GM18858 (cell line): ENCODE results near the gene NOM1.
A peak's percentile ranks its signal among the peaks of the same experiment; 100 is the strongest.
"Not testable (repeated sequence)": the region's sequence is repeated elsewhere in the genome, so short reads cannot be mapped to it uniquely, and the experiment has no call there.

Experiments used
- ATAC-seq: cut with Tn5 transposase; IDR thresholded peaks from one replicate; pipeline ENCODE4 v1.9.1; 2021; ENCODE audit not compliant: unreplicated experiment

Gene NOM1, protein sequence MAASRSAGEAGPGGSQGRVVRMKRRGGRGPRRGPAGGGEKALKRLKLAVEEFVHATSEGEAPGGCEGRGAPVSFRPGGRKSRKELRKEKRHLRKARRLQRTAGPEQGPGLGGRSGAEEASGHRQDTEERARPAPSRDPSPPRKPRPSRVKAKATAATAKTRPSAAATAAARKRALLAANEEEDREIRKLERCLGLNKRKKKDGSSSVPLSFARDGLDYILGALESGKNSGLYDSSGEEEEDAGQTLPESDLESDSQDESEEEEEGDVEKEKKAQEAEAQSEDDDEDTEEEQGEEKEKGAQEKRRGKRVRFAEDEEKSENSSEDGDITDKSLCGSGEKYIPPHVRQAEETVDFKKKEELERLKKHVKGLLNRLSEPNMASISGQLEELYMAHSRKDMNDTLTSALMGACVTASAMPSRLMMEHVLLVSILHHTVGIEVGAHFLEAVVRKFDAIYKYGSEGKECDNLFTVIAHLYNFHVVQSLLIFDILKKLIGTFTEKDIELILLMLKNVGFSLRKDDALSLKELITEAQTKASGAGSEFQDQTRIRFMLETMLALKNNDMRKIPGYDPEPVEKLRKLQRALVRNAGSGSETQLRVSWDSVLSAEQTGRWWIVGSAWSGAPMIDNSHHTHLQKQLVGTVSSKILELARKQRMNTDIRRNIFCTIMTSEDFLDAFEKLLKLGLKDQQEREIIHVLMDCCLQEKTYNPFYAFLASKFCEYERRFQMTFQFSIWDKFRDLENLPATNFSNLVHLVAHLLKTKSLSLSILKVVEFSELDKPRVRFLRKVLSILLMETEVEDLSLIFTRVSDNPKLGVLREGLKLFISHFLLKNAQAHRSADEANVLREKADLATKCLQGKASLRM

DNA sequence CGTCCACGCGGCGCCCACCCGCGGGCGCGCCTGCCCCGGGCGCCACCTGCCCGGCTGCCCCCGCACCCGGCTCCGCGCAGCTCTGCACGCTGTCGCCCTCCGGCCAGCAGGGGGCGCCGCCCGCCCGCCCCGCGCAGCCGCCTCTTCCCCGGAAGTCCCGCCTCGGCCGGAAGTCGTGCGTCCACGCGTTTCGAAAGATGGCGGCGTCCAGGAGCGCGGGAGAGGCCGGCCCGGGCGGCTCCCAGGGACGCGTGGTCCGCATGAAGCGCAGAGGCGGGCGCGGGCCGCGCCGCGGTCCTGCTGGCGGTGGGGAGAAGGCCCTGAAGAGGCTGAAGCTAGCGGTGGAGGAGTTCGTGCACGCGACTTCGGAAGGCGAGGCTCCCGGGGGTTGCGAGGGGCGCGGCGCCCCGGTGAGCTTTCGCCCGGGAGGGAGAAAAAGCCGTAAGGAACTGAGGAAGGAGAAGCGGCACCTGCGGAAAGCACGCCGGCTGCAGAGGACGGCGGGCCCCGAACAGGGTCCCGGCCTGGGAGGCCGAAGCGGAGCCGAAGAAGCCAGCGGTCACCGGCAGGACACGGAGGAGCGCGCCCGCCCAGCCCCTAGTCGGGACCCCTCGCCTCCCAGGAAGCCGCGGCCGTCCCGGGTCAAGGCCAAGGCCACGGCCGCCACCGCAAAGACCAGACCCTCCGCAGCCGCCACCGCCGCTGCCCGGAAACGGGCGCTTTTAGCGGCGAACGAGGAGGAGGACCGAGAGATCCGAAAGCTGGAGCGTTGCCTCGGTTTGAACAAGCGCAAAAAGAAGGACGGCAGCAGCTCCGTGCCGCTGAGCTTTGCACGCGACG, at the start of gene NOM1:
Gene NOM1 (plus strand): TSS at position 172 of the 840 bp plus-strand sequence. CDS start 26 bp downstream, at position 198.
- peak; percentile 72 for ATAC-seq

DNA sequence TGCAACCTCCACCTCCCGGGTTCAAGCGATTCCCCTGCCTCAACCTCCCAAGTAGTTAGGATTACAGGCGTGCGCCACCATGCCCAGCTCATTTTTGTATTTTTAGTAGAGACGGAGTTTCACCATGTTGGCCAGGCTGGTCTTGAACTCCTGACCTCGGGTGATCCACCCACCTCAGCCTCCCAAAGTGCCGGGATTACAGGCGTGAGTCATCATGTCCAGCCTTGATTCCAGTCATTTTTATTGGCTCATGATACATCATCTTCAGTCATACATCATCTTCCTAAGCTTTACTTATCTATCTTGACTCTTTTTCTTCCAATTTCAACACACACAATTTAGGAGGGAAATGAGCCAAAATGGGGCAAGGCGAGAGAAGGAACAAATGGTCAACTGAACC, 49.4 kb upstream of the NOM1 start:
- ATAC-seq: not testable (repeated sequence)

DNA sequence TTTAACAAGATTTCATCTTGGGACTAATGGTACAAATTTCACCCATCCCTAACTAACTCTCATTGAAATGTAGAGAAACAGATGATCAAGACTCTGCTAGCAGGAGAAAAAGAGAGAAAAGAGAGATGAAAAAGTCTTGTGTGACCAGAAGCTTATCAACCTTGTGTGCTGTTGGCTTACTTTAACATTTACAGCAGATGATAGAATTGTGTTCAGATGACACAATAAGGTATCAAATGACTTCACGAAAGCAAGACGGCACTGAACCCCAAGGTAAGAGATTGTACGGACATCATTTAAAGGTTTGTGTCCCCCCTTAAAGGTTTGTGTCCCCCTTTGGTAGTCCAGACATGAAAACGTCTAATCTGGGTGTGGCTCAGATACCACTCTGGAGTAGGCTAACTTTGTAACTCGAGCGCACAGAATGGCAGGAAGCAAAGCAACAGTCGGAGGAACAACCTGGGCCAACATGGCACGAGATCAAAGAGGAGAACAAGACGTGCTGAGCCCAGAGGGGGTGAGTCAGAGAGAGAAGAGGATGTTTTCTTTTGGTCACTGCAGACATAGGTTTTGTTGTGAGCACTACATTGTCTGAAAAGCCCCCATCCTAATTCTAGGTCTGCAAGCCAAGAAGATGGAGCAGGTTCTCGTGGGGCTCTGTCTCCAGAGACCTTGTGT, 46.1 kb upstream of the NOM1 start:
- no peak for ATAC-seq

DNA sequence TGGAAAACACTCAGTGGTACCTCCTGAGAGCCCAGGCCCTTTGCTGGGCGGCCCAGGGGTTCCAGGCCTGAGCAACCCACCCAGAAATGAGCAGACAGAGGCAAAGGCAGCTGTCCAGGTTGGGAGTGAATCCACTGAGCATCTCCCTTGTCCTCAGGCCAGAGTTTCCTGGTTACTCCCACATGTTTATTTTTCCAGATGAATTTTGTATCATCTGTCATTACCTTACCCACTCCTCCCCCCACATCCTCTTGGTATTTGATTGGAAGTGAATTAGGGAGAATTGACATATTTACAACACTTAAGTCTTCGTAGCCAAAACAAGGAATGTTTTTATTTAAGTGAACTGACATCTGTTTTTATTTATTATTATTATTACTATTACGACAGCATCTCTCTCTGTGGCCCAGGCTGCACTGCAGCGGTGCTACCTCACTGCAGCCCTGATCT, 43.3 kb upstream of the NOM1 start:
- no peak for ATAC-seq

DNA sequence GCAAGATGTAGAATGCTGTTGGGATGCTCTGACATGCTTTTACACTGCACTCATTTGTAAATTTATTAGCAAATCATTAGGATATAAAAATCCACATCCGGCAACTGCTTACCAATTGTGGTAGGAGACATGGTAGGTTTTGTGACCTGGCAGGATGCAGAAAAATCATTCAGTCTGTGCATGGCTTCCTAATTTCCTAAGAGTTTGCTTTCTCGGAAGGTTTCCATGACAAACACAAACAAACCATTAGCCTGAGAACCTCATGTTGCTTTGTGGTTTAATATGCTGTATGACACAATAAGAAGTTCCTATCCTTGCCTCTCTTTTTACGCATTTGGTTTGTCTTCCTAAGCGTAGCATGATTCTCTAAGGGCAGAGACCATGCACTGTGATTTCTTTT, 41.9 kb upstream of the NOM1 start:
- ATAC-seq: no peak

DNA sequence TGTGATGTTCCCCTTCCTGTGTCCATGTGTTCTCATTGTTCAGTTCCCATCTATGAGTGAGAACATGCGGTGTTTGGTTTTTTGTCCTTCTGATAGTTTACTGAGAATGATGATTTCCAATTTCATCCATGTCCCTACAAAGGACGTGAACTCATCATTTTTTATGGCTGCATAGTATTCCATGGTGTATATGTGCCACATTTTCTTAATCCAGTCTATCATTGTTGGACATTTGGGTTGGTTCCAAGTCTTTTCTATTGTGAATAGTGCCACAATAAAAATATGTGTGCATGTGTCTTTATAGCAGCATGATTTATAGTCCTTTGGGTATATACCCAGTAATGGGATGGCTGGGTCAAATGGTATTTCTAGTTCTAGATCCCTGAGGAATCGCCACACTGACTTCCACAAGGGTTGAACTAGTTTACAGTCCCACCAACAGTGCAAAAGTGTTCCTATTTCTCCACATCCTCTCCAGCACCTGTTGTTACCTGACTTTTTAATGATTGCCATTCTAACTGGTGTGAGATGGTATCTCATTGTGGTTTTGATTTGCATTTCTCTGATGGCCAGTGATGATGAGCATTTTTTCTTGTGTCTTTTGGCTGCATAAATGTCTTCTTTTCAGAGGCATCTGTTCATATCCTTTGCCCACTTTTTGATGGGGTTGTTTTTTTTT, 39.8 kb upstream of the NOM1 start:
- ATAC-seq: not testable (repeated sequence)

DNA sequence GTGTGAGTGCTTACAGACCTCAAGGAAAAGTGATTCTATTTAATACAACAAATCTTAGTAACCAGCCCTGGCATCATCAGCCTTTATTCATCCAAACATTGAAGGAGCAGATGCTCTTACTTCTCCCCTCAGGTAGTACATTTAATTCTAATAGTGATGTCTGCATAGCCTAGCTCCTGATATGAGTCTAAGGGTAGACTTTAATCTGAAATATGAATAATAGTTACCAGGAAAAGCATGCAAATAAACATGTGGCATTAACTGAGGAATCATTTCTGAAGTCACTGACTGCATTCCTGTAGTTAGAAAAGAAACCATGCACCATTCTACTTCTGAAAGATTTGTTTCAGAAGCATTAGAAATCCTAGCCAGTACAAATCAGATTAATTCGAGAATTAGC, 30.9 kb upstream of the NOM1 start:
- peak; percentile 51 for ATAC-seq

DNA sequence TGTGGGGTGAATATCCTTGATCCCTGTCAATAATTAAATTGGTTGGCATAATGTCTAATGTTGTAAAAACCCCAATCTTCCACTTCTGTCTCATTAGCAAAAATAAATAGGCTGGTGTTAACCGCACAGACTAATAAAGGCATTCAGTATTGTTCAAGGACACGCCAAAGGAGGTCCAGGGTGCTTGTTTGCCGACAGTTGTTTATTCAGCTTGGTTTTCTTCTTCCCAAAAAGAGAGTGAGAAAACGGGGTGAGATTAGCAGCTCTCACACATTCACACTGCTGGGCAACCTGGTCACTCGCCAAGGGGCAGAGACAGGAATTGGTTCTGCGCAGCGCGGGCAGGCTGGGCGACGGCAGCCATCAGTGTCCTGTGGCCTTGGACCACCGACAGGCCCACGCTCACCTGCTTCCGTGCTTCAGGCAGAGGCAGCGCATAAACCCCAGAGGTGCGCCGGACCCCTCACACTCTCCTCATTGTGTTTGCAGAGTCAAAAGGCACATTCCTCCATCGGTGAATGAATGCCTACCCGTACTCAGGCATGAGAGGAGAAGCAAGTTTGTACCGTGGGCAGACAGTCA, 30.3 kb upstream of the NOM1 start:
- ATAC-seq: peak; percentile 19

DNA sequence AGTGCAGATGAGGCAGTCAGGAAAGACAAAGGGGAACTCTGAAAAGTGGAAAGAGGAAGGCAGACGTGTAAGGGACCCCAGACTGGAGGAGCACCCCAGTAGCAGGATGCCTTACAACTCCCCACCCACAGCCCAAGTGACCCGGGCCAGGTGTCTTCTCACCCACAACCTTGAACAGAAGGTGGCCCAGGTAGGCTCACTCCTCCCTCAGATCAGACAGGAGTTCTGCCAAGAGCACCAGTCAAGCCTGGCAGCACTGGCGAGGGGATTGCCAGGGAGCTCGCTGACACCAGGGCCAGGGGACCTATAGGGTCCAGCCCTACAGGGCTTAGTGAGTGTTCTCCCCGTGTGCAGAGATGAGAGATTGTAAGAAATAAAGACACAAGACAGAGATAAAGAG, 29.4 kb upstream of the NOM1 start:
- ATAC-seq: no peak

DNA sequence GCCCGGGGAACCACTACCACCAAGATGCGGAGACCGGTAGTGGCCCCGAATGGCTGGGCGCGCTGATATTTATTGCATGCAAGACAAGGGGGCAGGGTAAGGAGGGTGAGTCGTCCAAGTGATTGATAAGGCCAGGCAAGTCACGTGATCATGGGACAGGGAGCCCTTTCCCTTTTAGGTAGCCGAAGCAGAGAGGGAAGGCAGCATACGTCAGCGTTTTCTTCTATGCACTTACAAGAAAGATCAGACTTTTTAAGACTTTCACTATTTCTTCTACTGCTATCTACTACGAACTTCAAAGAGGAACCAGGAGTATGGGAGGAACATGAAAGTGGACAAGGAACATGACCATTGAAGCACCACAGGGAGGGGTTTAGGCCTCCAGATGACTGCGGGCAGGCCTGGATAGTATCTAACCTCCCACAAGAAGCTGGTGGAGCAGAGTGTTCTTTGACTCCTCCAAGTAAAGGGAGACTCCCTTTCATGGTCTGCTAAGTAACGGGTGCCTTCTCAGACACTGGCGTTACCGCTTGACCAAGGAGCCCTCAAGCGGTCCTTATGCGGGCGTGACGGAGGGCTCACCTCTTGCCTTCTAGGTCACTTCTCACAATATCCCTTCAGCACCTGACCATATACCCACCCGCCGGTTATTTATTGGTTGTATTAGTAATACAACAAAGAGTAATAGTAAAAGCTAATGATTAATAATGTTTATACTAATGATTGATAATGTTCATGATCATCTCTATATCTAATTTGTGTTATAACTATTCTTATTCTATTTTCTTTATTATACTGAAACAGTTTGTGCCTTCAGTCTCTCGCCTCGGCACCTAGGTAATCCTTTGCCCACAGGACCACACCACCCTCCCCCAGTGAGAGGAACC, 28.8 kb upstream of the NOM1 start:
- ATAC-seq: not testable (repeated sequence)

DNA sequence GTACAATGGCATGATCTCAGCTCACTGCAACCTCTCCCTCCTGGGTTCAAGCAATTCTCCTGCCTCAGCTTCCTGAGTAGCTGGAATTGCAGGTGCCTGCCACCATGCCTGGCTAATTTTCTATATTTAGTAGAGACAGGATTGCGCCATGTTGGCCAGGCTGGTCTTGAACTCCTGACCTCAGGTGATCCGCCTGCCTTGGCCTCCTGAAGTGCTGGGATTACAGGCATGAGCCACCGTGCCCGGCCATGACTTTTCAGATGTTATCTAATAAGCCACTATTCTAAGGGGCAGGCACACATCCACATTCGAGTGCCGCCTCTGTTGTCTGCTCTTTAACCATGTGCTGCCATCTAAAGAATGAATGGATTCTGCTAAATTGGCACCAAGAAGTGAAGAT, 27.2 kb upstream of the NOM1 start:
- not testable (repeated sequence) for ATAC-seq

DNA sequence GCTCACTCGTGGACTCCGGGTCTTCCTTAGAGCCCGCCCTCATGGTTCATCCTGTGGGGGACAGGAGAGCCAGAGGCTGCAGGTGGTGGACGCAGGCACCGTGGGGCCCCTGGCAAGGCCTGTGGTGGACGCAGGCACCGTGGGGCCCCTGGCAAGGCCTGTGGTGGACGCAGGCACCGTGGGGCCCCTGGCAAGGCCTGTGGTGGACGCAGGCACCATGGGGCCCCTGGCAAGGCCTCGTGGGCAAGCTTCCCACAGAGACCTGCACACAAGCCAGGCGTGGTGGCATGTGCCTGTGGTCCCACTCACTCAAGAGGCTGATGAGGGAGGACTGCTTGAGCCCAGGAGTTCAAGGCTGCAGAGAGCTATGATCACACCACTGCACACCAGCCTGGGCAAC, 23.7 kb upstream of the NOM1 start:
- not testable (repeated sequence) for ATAC-seq

DNA sequence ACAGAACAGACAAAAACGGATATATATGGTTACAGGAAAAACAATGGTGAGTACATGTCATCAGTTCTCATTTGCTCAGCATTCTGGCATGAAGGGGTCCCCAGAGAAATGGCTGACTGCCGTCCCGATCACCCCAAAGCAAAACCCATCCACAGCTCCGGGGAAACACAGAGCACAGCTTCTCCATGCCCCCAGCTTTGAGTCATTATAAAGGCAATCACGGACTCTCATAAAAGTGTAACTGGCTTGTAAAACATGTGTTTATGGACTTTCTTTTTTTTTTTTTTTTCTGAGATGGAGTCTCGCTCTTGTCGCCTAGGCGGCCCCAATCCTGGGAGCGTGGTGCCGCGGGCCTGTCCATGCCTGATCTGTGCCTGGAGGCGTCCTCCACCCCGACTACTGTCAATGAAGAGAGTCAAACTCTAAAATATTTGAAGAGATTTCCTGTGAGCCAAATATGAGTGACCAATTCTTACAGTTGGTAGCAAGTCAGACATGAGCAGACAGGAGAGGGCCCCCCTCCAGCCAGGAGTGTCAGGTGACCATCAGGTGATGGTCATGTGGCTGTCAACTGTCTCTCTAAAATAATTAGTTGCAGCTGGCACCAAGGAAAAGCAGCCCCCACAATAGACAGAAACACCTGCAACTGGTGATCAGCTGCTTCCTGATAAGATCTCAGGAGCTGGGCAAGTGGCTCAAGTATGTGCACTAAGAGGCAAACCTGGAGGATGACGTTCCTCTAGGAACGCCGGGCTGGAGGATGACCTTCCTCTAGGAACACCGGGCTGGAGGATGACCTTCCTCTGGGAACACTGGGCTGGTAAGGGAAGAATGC, 21.7 kb upstream of the NOM1 start:
- ATAC-seq: no peak

DNA sequence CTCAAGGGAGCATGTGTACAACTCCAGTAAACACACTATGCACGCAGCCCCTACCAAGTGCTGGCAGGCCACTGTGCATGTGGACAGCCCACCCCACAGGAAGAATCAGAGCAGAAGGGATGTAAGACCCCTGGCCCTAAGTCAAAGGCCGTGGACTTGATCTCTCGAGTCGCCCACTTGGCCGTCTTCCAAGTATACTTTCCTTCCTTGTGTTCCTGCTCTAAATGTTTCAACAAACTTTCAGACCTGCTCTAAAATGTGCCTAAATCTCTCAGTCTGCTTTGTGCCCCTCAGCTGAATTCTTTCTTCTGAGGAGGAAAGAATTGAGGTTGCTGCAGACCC, 21.1 kb upstream of the NOM1 start:
- no peak for ATAC-seq

DNA sequence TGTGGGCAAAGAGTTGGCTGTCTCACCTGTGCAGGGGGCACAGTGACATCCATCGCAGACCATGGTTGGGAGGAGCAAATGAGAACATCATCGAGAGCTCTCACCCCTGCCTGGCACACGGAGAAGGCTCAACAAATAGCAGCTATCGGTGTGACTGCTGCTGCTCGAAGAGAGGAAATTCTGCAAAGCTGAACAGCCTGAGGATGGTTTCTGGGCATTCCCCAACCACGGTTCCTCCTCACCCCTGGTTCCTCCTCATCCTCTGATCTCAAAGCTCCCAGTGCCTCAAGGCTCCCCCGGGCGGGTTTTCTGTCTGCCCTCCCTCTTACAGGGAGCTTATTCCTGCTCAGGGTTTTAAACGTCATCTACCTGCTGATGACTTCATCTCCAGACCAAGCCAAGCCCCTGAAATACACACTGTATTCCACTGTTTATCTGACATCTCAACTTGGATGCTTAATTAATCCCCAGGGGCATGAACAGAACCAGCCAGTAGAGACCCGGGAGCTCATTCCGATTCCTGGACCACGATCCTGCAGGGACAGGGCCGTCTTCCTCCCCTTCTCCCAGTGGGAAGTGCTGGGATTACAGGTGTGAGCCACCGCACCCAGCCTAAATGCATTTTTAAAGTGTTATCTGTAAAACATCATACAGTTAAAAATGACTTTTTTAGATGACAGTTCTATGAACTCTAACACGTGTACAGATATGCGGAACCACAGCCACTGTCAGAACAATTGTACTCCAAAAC, 19.5 kb upstream of the NOM1 start:
- no peak for ATAC-seq

DNA sequence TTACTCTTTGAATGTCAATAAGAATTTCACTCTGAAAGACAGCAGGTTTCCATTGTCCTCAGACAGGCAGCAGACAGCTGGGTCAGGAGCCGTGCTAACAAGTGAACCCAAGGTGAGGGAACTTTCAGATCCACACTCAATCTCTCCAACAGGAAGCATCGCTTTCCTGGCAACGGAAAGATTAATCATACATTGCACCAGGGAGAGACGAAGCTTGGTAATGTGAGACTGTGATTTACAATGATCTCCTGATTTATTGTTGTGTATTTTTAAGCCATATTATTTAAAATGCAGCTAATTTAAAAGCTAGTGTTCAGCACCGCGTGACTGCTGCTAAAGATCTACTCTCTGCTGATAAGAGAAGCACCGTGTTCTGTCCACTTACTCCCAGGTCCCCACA, 17.5 kb upstream of the NOM1 start:
- no peak for ATAC-seq

DNA sequence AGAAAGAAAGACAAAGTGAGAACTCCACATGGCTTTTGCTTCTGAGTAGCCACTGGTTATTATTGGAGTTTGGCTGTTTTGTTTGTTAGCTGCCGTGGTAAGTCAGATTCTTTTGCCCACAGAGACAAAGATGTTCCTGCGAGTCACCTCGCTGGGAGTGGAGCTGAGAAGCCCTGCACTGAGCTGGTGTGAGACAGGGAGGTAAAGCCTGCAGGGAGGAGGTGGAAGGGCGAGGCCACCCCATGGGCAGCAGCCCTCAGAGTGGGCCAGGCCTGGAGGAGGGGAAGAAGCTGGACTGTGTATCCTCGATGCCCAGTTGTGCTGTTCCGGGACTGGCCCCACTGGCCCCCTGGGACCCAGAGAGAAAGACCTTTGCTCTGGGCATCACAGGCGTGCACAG, 14.3 kb upstream of the NOM1 start:
- no peak for ATAC-seq
